ENCODE results near the gene DDAH1. TPM values are rescaled to one million over a fixed set of nuclear protein-coding genes. Genes with fewer than 3 reads are reported as not detected.

DDAH1 gene
- total and polyA plus RNA-seq, 7 donors = 11.5 to 43.2 (median 25.2) TPM

GRCh38 chr1:85379203-85380136 is 85.5 kb downstream of the DDAH1 start:
- intact Hi-C loops (cut with DNase I) = no loop called here
- whole genome bisulfite sequencing, 2 donors = 86 to 92% methylated on average over 4 of the region's 4 CpGs
- no peak for DNase-seq
- Histone ChIP-seq H3K4me3 (no peak overlapping the region), H3K9me3 (peaks cover 0 to 8% (median 0%) of the 10 kb centered on the region in 4 donors), H3K27me3 (no peaks in the 10 kb centered on the region), H3K36me3 (no peaks in the 10 kb centered on the region), H3K27ac (no peak overlapping the region), H3K4me1 (peaks cover 0 to 26% (median 20%) of the 10 kb centered on the region in 4 donors)
- TF ChIP-seq POLR2AphosphoS5 (IDR thresholded peaks at IDR 0.05) (peak in 2 of 4 donors; percentile 27 to 38), POLR2A (IDR thresholded peaks at IDR 0.05) (no peak)

GRCh38 chr1:85378534-85378933 is 86.4 kb downstream of the DDAH1 start:
- Histone ChIP-seq H3K4me1 (peaks cover 0 to 30% (median 26%) of the 10 kb centered on the region in 4 donors), H3K36me3 (no peaks in the 10 kb centered on the region), H3K27ac (no peak overlapping the region), H3K9me3 (peaks cover 0 to 8% (median 0%) of the 10 kb centered on the region in 4 donors), H3K27me3 (no peaks in the 10 kb centered on the region), H3K4me3 (no peak overlapping the region)
- intact Hi-C loops (cut with DNase I) = no loop called here
- 88 to 91% methylated on average over 2 of the region's 2 CpGs for WGBS, 2 donors
- TF ChIP-seq EP300 (IDR thresholded peaks at IDR 0.05) (no peak), POLR2A (IDR thresholded peaks at IDR 0.05) (no peak), CTCF (IDR thresholded peaks at IDR 0.05) (no peak), POLR2AphosphoS5 (IDR thresholded peaks at IDR 0.05) (no peak)
- DNase-seq = no peak

- Histone ChIP-seq H3K4me1 (peaks cover 0 to 50% (median 44%) of the 10 kb centered on the region in 4 donors), H3K36me3 (no peaks in the 10 kb centered on the region), H3K27ac (no peak overlapping the region), H3K4me3 (no peak overlapping the region), H3K27me3 (no peaks in the 10 kb centered on the region), H3K9me3 (no peaks in the 10 kb centered on the region)
- no peak for DNase-seq
- WGBS, 2 donors = 76 to 89% methylated on average over 1 of the region's 1 CpG
- intact Hi-C loops (cut with DNase I) = no loop called here
- TF ChIP-seq CTCF (IDR thresholded peaks at IDR 0.05) = no peak
- TF ChIP-seq POLR2AphosphoS5 (IDR thresholded peaks at IDR 0.05) = no peak
- TF ChIP-seq POLR2A (IDR thresholded peaks at IDR 0.05) = no peak
- no peak for TF ChIP-seq EP300 (IDR thresholded peaks at IDR 0.05)
Measured at GRCh38 chr1:85376356-85376755, 88.6 kb downstream of the DDAH1 start.

GRCh38 chr1:85375493-85375892 is 89.5 kb downstream of the DDAH1 start:
- WGBS, 2 donors = 90 to 94% methylated on average over 2 of the region's 2 CpGs
- peaks cover 0 to 50% (median 46%) of the 10 kb centered on the region in 4 donors for H3K4me1 ChIP-seq
- DNase-seq = no peak
- intact Hi-C loops (cut with DNase I) = no loop called here
- H3K27me3 ChIP-seq = no peaks in the 10 kb centered on the region
- no peak overlapping the region for H3K27ac ChIP-seq
- no peak for TF ChIP-seq CTCF (IDR thresholded peaks at IDR 0.05)
- TF ChIP-seq POLR2A (IDR thresholded peaks at IDR 0.05) = no peak
- no peak for TF ChIP-seq POLR2AphosphoS5 (IDR thresholded peaks at IDR 0.05)
- TF ChIP-seq EP300 (IDR thresholded peaks at IDR 0.05) = no peak
- no peaks in the 10 kb centered on the region for H3K36me3 ChIP-seq
- no peaks in the 10 kb centered on the region for H3K9me3 ChIP-seq
- no peak overlapping the region for H3K4me3 ChIP-seq

- intact Hi-C loops (cut with DNase I) = no loop called here
- H3K27me3 ChIP-seq = no peaks in the 10 kb centered on the region
- peaks cover 0 to 53% (median 47%) of the 10 kb centered on the region in 4 donors for H3K4me1 ChIP-seq
- no peak overlapping the region for H3K4me3 ChIP-seq
- no peak for DNase-seq
- H3K27ac ChIP-seq = peak overlapping the region in 2 of 4 donors; percentile 55 to 66
- TF ChIP-seq EP300 (IDR thresholded peaks at IDR 0.05) = no peak
- peak in 2 of 4 donors; percentile 13 to 27 for TF ChIP-seq POLR2AphosphoS5 (IDR thresholded peaks at IDR 0.05)
- TF ChIP-seq POLR2A (IDR thresholded peaks at IDR 0.05) = no peak
- no peak for TF ChIP-seq CTCF (IDR thresholded peaks at IDR 0.05)
- H3K9me3 ChIP-seq = no peaks in the 10 kb centered on the region
- H3K36me3 ChIP-seq = no peaks in the 10 kb centered on the region
Measured at GRCh38 chr1:85374160-85374559, 90.8 kb downstream of the DDAH1 start.

Data from sigmoid colon (tissue), 7 donors.